ENCODE measurements around the gene RALGPS1. TPM values are rescaled to one million over a fixed set of nuclear protein-coding genes. Genes with fewer than 3 reads are reported as not detected.
A peak's percentile ranks its signal among the peaks of the same experiment; 100 is the strongest.

Gene RALGPS1
- total and polyA plus RNA-seq, 10 donors, result 2.5 to 27.3 (median 14.1) TPM

DNA sequence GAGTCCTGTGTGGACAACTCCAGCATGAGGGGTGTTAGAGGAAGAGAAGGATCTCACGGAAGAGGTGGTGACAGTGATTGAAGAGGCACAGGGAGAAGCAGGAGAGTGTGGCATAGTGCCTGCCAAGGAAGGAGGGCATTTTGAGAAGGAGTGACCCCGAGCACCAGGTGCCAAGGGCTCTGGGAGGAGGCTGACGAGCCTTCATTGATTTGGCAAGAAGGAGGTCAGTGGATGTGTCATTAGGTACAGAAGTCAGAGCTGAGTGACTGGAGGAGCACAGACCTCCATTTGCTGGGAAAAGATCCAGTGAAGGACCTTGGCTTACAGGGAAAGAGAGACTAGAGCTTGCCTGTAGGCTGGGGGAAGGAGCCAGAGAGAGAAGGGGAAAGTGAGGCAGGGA lies 278.2 kb downstream of the RALGPS1 start:
- Histone ChIP-seq H3K4me1 (peaks cover 0 to 12% (median 3%) of the 10 kb centered on the region in 6 donors), H3K4me3 (no peak overlapping the region), H3K27ac (no peak overlapping the region), H3K36me3 (peaks cover 0 to 7% (median 0%) of the 10 kb centered on the region in 6 donors), H3K9me3 (no peaks in the 10 kb centered on the region), H3K27me3 (replicated peaks in 1 of 7) (no peaks in the 10 kb centered on the region)
- WGBS, 5 donors, result 77 to 100% (median 91%) methylated on average over 3 of the region's 3 CpGs
- DNase-seq, result peak; percentile 27
- TF ChIP-seq POLR2AphosphoS5 (IDR thresholded peaks at IDR 0.05) (no peak), POLR2A (IDR thresholded peaks at IDR 0.05) (no peak)
- TF ChIP-seq, protein P1, sequence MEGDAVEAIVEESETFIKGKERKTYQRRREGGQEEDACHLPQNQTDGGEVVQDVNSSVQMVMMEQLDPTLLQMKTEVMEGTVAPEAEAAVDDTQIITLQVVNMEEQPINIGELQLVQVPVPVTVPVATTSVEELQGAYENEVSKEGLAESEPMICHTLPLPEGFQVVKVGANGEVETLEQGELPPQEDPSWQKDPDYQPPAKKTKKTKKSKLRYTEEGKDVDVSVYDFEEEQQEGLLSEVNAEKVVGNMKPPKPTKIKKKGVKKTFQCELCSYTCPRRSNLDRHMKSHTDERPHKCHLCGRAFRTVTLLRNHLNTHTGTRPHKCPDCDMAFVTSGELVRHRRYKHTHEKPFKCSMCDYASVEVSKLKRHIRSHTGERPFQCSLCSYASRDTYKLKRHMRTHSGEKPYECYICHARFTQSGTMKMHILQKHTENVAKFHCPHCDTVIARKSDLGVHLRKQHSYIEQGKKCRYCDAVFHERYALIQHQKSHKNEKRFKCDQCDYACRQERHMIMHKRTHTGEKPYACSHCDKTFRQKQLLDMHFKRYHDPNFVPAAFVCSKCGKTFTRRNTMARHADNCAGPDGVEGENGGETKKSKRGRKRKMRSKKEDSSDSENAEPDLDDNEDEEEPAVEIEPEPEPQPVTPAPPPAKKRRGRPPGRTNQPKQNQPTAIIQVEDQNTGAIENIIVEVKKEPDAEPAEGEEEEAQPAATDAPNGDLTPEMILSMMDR (IDR thresholded peaks at IDR 0.05 in 8 of 11, conservative IDR thresholded peaks at IDR 0.05 in 3 of 11), result no peak
- intact Hi-C loops (cut with DNase I; ENCODE audit: low total_unique reads), result no loop called here

DNA sequence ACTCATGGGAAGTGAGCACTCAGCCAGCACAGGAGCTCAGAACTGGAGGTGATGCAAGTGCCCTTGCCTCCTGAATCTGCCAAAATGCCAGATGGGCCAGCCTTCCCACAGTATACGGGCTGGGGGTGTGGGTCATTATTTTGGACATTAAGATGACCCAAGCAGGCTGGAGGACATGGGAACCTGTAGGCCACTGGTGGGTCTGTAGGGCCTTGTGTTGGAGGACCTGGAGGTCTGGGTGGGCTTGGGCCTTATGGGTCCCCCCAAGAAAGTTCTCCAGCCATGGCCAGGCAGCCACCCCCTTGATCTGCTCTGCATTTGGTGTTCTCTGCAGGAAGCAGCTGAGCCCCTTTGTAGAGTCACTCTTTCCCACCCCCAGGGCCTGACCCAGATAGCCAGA lies 278.9 kb downstream of the RALGPS1 start:
- no peaks in the 10 kb centered on the region for H3K27me3 ChIP-seq (replicated peaks in 1 of 7)
- no peaks in the 10 kb centered on the region for H3K9me3 ChIP-seq
- H3K4me3 ChIP-seq, result no peak overlapping the region
- DNase-seq, result peak; percentile 54
- peaks cover 0 to 7% (median 0%) of the 10 kb centered on the region in 6 donors for H3K36me3 ChIP-seq
- H3K27ac ChIP-seq, result no peak overlapping the region
- 85 to 100% (median 94%) methylated on average over 1 of the region's 1 CpG for WGBS, 5 donors
- TF ChIP-seq, protein P1 (IDR thresholded peaks at IDR 0.05 in 8 of 11, conservative IDR thresholded peaks at IDR 0.05 in 3 of 11), result no peak
- TF ChIP-seq POLR2A (IDR thresholded peaks at IDR 0.05) (no peak), POLR2AphosphoS5 (IDR thresholded peaks at IDR 0.05) (no peak)
- peaks cover 0 to 13% (median 8%) of the 10 kb centered on the region in 6 donors for H3K4me1 ChIP-seq
- intact Hi-C loops (cut with DNase I; ENCODE audit: low total_unique reads), result no loop called here

DNA sequence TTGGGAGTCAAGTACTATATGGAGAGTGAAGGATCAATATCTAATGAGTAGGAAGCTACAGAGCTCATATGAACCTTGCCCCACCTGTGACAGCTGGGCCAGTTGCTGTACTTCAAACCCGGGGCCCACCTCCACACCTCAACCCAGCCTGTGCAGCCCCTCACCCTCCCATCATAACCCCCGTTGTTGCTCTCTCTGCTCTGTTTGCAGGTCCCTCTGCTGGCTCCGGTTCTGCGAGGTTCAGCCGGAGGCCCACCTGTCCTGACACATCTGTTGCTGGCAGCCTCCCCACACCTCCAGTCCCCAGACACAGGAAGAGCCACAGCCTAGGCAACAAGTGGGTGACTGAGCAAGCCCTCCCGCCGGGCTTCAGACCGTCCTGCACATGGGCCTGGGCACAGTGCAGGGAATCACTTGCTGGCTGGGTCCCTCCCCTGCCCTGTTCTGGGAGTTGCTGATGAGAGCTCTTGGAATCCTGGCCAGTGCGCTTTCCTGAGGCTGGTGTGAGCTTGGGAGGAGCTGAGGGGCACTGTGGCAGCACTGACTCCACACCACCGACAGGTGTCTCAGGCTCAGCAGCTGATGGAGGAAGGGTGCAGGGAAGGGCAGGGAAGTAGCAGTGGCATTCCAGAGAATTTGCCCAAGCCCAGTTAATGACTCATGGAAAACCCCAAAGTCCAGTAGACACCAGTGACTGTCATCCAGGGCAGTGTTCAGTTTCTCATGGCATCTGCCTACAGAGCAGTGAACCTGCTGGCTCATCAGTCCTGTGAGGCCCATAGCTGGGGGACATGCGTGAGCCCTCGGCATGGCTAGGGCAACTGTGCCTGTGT lies 280.5 kb downstream of the RALGPS1 start:
- Histone ChIP-seq H3K9me3 (no peaks in the 10 kb centered on the region), H3K4me3 (no peak overlapping the region), H3K36me3 (peaks cover 0 to 7% (median 0%) of the 10 kb centered on the region in 6 donors), H3K27ac (no peak overlapping the region), H3K4me1 (peaks cover 7 to 25% (median 16%) of the 10 kb centered on the region in 6 donors), H3K27me3 (replicated peaks in 1 of 7) (no peaks in the 10 kb centered on the region)
- TF ChIP-seq POLR2AphosphoS5 (IDR thresholded peaks at IDR 0.05), result no peak
- TF ChIP-seq, protein P1 (IDR thresholded peaks at IDR 0.05 in 8 of 11, conservative IDR thresholded peaks at IDR 0.05 in 3 of 11), result no peak
- TF ChIP-seq POLR2A (IDR thresholded peaks at IDR 0.05), result no peak
- DNase-seq, result peak; percentile 56
- 92 to 98% (median 95%) methylated on average over 9 to 12 of the region's 12 CpGs for WGBS, 5 donors
- intact Hi-C loops (cut with DNase I; ENCODE audit: low total_unique reads), result no loop called here
